Mesothelial cell of epicardium (in vitro differentiated cells): ENCODE measurements around the gene ERICH6. TPM values are rescaled to one million over a fixed set of nuclear protein-coding genes. Genes with fewer than 3 reads are reported as not detected.

Experiments used
- DNase-seq, 2 experiments: peaks; one replicate each; pipeline ENCODE4 v3.0.0; 2021; ENCODE audit warnings: low spot score in 2 of 2; ENCODE audit not compliant: unreplicated experiment in 2 of 2
- H3K27ac Mint-ChIP-seq: 2 replicates; pipeline ENCODE4 v1.8.0; 2021; ENCODE audit warnings: mixed read lengths
- H3K27me3 Mint-ChIP-seq: 2 replicates; pipeline ENCODE4 v1.8.0; 2021; ENCODE audit warnings: low read depth, mixed read lengths
- H3K36me3 Mint-ChIP-seq: 2 replicates; pipeline ENCODE4 v1.8.0; 2021; ENCODE audit warnings: mixed read lengths
- H3K4me1 Mint-ChIP-seq: 2 replicates; pipeline ENCODE4 v1.8.0; 2021; ENCODE audit warnings: mixed read lengths
- H3K4me3 Mint-ChIP-seq: 2 replicates; pipeline ENCODE4 v1.8.0; 2021; ENCODE audit warnings: mild to moderate bottlenecking, moderate library complexity, mixed read lengths
- H3K9me3 Mint-ChIP-seq: 2 replicates; pipeline ENCODE4 v1.8.0; 2021; ENCODE audit warnings: mixed read lengths
- CTCF ChIP-seq: fragments of 200-600 bp; sonication (generic); IDR thresholded peaks from one replicate; pipeline ENCODE4 v1.5.0; 2021; ENCODE audit warnings: antibody characterized with exemption; ENCODE audit not compliant: unreplicated experiment
- total RNA-seq: library from RNA; stranded (reverse); gene quantifications from 3 replicates; pipeline ENCODE4 v1.2.1, GENCODE V29; 2021

ERICH6 gene
- total RNA-seq, 1 donor from 2014 or later: 0.65 TPM

DNA sequence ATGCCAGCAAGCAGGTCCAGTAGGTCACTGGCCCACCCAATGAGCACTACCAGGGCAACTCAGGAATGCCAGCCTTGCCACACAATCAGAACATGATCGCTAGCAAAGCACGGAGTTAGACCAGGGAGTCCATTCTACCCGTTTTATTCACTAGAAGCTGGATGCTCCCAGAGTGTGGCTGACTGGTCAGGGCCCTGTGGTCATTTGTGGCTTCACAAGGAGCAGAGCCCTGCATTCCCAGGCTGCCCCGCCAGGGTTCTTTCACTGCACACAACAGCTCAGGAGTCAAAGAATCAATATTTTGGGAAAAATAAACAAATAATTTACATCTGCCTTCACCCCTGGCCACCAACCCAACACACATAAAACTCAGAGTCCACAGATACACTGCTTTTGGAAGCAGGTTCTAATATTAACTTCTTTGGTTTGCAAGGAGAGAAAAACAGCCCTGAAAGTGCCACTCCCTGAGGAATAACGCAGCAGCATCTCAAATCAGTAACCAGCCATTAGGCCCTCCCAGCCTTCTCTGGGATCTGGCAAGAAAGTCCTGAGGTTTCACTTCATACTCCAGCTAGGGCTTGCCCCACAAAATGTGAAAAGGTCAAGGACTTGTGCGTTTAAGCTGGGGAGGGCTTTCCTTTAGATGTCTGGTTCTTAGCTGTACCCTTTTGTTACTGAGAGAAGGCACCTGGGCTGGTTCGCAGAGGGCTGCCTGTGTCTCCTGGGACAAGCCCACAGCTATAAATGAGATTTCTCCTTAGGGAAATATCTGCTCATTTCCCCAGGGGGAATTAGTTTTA, 43.3 kb upstream of the ERICH6 start:
- TF ChIP-seq CTCF: no peak
- Mint-ChIP-seq H3K27me3 (no peaks in the 10 kb centered on the region), H3K4me3 (no peak overlapping the region), H3K27ac (no peak overlapping the region), H3K36me3 (peaks cover 8% of the 10 kb centered on the region), H3K9me3 (no peaks in the 10 kb centered on the region), H3K4me1 (peaks cover 12% of the 10 kb centered on the region)
- DNase-seq: no peak

DNA sequence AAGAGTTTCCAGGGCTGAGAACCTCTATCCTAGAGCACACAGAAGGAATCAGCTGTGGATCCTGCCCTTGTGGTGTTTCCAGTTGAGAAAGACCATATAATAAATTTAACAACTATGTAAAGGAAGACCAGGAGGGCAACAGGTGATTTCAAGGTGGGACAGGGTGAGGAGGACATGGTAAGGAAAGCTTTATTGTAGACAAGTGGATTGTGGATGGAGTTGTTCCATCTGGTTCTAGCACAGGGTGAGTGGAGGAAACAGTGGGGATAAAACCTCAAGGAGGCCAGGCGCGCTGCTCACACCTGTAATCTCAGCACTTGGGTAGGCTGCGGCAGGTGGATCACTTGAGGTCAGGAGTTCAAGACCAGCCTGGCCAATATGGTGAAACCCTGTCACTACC, 42.1 kb upstream of the ERICH6 start:
- DNase-seq: no peak
- Mint-ChIP-seq H3K27me3 (no peaks in the 10 kb centered on the region), H3K4me3 (no peak overlapping the region), H3K36me3 (peaks cover 8% of the 10 kb centered on the region), H3K9me3 (no peaks in the 10 kb centered on the region), H3K27ac (no peak overlapping the region), H3K4me1 (peaks cover 12% of the 10 kb centered on the region)
- TF ChIP-seq CTCF: no peak

GRCh38 chr3:150744919-150745211, 41.1 kb upstream of the ERICH6 start:
- DNase-seq: no peak
- peaks cover 12% of the 10 kb centered on the region for H3K4me1 Mint-ChIP-seq
- H3K9me3 Mint-ChIP-seq: no peaks in the 10 kb centered on the region
- no peaks in the 10 kb centered on the region for H3K27me3 Mint-ChIP-seq
- no peak overlapping the region for H3K27ac Mint-ChIP-seq
- no peak overlapping the region for H3K4me3 Mint-ChIP-seq
- peaks cover 8% of the 10 kb centered on the region for H3K36me3 Mint-ChIP-seq
- no peak for TF ChIP-seq CTCF

GRCh38 chr3:150744041-150744918, 40.6 kb upstream of the ERICH6 start:
- Mint-ChIP-seq H3K36me3 (peaks cover 8% of the 10 kb centered on the region), H3K27ac (peak overlapping the region; percentile 33), H3K4me3 (no peak overlapping the region), H3K27me3 (no peaks in the 10 kb centered on the region), H3K4me1 (peaks cover 12% of the 10 kb centered on the region), H3K9me3 (no peaks in the 10 kb centered on the region)
- no peak for TF ChIP-seq CTCF
- DNase-seq: no peak

- Mint-ChIP-seq H3K27ac (no peak overlapping the region), H3K36me3 (peaks cover 8% of the 10 kb centered on the region), H3K9me3 (no peaks in the 10 kb centered on the region), H3K4me1 (peaks cover 10% of the 10 kb centered on the region), H3K4me3 (no peak overlapping the region), H3K27me3 (no peaks in the 10 kb centered on the region)
- no peak for DNase-seq
- no peak for TF ChIP-seq CTCF
Observed at GRCh38 chr3:150743508-150743907, 39.8 kb upstream of the ERICH6 start.
